Neural progenitor cell (in vitro differentiated cells): ENCODE data around the gene GSAP.

ENCODE experiments used
- CTCF ChIP-seq: fragments of 200-600 bp; sonication (generic); IDR thresholded peaks from 2 replicates; pipeline ENCODE4 v1.5.1; 2017; ENCODE audit warnings: antibody characterized with exemption, mild to moderate bottlenecking
- EZH2 ChIP-seq: fragments of 200-600 bp; sonication (generic); IDR thresholded peaks from 2 replicates; pipeline ENCODE4 v1.6.1; 2017; ENCODE audit warnings: antibody characterized with exemption, mild to moderate bottlenecking, moderate library complexity

- TF ChIP-seq CTCF = no peak
- no peak for TF ChIP-seq EZH2
Observed at GRCh38 chr7:77444123-77444522, 28.0 kb upstream of the GSAP start.
